Stimulated activated CD4-positive, alpha-beta T cell treated with anti-CD3 and anti-CD28 coated beads, Interleukin-12 subunit alpha, Interleukin-12 subunit beta, amount 100 ng/mL, for 24 hours (primary cell): ENCODE measurements around the gene ALG1L2.
A peak's percentile ranks its signal among the peaks of the same experiment; 100 is the strongest.
"Not testable (repeated sequence)": the region's sequence is repeated elsewhere in the genome, so short reads cannot be mapped to it uniquely, and the experiment has no call there.

Source experiments
- DNase-seq, 2 experiments: peaks; one replicate each; pipeline ENCODE4 v3.0.0-alpha.2; 2020; ENCODE audit warnings: low read depth in 2 of 2

Gene ALG1L2

GRCh38 chr3:130093741-130094391 lies 12.2 kb downstream of the ALG1L2 start:
- DNase-seq, result peak in 1 of 2 experiments; percentile 23

GRCh38 chr3:130094491-130094941 lies 12.9 kb downstream of the ALG1L2 start:
- DNase-seq, result peak in 1 of 2 experiments; percentile 20

GRCh38 chr3:130095858-130096257 lies 14.2 kb downstream of the ALG1L2 start:
- not testable (repeated sequence) for DNase-seq

- DNase-seq, result not testable (repeated sequence)
Observed at GRCh38 chr3:130097096-130097495, 15.5 kb downstream of the ALG1L2 start.

GRCh38 chr3:130097690-130098638 lies 16.3 kb downstream of the ALG1L2 start:
- DNase-seq, result peak in 1 of 2 experiments; percentile 26

GRCh38 chr3:130098639-130099385 lies 17.2 kb downstream of the ALG1L2 start:
- not testable (repeated sequence) for DNase-seq

GRCh38 chr3:130102545-130102944 lies 20.9 kb downstream of the ALG1L2 start:
- not testable (repeated sequence) for DNase-seq

GRCh38 chr3:130104191-130104590 lies 22.6 kb downstream of the ALG1L2 start:
- DNase-seq, result not testable (repeated sequence)

- DNase-seq, result not testable (repeated sequence)
Observed at GRCh38 chr3:130107333-130107995, 25.8 kb downstream of the ALG1L2 start.

GRCh38 chr3:130108836-130109585 lies 27.4 kb downstream of the ALG1L2 start:
- DNase-seq, result not testable (repeated sequence)

GRCh38 chr3:130110386-130111169 lies 28.9 kb downstream of the ALG1L2 start:
- DNase-seq, result peak in 1 of 2 experiments; percentile 9

GRCh38 chr3:130111185-130111864 lies 29.7 kb downstream of the ALG1L2 start:
- peak; percentile 98 for DNase-seq

GRCh38 chr3:130111865-130112747 lies 30.5 kb downstream of the ALG1L2 start:
- DNase-seq, result peak; percentile 99

- not testable (repeated sequence) for DNase-seq
Observed at GRCh38 chr3:130112748-130113073, 31.1 kb downstream of the ALG1L2 start.

GRCh38 chr3:130115400-130115799 lies 33.8 kb downstream of the ALG1L2 start:
- not testable (repeated sequence) for DNase-seq

- no peak for DNase-seq
Observed at GRCh38 chr3:130117933-130118332, 36.3 kb downstream of the ALG1L2 start.

GRCh38 chr3:130119824-130120223 lies 38.2 kb downstream of the ALG1L2 start:
- DNase-seq, result not testable (repeated sequence)

GRCh38 chr3:130120291-130120690 lies 38.7 kb downstream of the ALG1L2 start:
- not testable (repeated sequence) for DNase-seq
